ENCODE results near the gene TTC7B.

TTC7B gene

GRCh38 chr14:90699016-90699415 lies 117.2 kb downstream of the TTC7B start:
- no peak for DNase-seq

DNA sequence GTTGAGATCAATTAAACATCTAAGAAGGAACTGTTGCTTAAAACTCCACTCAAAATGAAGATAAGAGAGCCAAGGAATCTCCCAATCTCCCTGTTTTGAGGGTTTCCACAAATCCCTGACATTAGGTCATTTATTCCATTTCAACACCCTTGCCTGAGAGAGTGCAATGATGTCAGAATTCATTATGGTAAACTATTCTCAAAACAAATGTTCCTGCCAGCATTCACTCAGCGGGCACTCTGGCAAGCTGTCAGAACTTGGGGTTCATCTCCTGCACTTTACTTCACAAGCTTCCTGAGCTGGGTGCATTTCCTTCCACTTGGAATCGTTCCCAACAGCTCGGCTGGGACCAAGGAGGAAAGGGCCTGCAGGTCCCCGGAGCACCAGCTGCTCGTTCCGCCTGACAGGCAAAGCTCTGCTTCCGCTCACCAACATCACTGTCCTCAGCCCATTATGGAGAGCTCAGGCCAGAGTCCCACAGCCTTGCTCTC lies 117.8 kb downstream of the TTC7B start:
- no peak for DNase-seq

DNA sequence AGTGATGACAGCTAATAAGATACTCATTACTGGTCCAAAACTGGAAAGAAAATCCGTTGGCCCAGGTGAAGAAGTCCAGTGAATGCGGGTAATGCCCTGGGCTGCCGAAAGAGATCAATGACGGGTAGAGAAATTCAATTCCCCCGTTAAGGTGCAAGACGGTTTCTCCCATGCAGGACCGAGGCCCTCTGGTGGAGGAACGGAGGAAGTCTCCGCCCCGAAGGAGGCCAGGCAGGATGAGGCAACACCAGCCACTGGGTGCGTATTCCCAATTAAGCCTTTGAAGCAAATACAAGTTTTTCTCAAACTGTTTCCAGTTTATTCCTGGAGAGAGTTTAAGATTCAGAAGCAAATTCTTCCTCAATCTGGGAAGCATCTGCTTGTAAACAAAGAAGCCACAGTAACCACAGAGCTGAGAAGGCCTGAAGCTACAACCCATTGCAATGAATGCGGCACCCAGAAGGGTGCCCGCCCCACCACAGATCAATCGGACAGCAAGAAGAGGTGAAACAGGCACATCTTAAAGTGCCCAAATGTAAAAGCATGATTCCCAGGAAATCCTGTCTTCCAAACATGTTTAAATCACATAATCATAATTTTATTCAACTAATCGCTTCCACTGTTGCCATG lies 118.5 kb downstream of the TTC7B start:
- DNase-seq: peak; percentile 89

DNA sequence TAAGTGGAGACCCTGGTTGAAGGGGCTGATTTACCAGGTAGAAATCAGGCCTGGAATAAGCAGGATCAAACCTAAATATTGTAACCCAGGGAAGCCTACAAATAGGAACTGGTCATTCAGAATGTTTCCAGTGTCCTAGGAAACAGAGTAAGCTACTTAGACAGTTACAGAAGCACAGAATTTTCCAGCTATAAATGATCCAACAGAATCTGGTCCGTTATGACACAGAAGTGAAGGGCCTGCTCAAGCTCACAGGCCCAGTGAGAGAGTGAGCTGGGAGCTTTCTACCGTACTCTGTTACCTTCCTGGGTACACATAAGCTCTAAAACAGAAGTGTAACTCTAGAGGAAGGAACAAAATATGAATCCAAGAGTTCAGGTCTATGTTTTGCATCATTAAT lies 119.1 kb downstream of the TTC7B start:
- no peak for DNase-seq

GRCh38 chr14:90696720-90697119 lies 119.5 kb downstream of the TTC7B start:
- peak; percentile 9 for DNase-seq

- DNase-seq: peak; percentile 5
Observed at GRCh38 chr14:90695997-90696660, 120.1 kb downstream of the TTC7B start.

DNA sequence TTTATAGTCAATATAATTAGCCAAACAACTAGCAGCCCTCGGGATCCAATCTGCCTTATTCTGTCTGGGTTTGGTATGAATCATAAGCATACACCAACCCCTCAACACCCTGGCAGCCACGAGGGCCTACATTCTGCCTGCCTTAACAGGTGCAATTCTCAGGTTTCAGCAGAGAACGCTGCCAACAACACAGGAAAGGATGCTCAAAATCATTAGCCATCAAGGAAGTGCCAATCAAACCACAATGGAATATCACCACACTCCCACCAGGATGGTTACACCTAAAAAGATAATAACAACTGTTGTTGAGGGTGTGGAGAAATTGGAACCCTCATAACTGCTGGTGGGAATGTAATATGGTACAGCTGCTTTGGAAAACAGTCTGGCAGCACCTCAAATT lies 122.8 kb downstream of the TTC7B start:
- DNase-seq: no peak

DNA sequence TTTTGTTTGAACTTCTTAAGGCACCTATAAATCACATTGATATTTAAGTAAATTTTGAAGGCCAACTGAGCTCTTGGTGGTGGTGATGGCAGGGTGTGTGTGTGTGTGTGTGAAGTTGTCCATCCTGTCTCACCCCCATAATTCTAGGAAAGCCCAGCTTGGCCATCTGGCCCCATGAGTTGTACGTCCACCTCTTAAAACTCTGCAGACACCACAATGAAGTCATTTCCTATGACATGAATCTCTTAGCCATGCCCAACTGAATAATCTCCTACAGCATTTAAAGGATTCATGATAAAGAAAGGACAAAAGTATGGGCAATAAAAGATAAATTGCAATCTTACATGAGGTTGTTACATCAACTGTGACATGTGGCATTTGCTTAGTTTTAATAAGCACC lies 123.4 kb downstream of the TTC7B start:
- no peak for DNase-seq

DNA sequence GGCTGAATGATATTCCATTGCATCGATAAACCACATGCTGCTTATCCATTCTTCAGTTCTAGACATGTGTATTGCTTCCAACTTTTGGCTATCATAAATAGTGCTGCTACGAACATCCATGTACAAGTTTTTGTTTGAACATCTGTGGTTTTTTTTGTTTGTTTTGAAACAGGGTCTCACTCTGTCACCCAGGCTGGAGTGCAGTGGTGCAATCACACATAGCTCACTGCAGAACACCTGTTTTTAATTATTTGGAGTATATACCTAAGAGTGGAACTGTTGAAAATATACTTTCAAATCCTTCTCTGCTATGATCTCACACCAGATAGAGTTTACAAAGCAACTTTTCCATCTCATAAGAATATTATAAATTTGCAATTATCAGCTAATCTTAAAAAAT lies 124.2 kb downstream of the TTC7B start:
- no peak for DNase-seq

- DNase-seq: no peak
Observed at GRCh38 chr14:90691627-90692026, 124.6 kb downstream of the TTC7B start.

GRCh38 chr14:90687680-90688079 lies 128.6 kb downstream of the TTC7B start:
- DNase-seq: no peak

DNA sequence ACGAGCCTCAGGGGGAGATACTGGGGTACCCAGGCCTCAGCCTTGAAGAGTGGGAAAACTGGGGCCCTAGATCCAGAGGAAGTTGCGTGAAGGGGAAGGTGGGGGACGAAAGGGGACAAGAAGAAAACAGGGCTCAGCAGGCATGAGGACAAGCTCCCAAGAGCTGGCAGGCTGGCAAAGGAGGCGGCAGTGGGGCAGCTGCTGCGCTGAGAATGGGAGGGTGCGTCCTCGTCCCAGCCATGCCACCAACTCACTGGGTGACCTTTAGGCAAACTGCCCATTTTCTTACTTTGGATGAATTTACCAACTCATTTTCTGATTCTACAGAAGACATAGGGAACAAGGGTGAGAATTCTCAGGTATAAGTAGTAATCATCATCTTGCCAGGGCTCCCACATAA lies 133.6 kb downstream of the TTC7B start:
- DNase-seq: no peak

GRCh38 chr14:90681929-90682328 lies 134.3 kb downstream of the TTC7B start:
- no peak for DNase-seq

- DNase-seq: no peak
Observed at GRCh38 chr14:90678846-90679362, 137.3 kb downstream of the TTC7B start.

- no peak for DNase-seq
Observed at GRCh38 chr14:90678420-90678819, 137.8 kb downstream of the TTC7B start.

- DNase-seq: no peak
Observed at GRCh38 chr14:90677484-90678050, 138.7 kb downstream of the TTC7B start.

DNA sequence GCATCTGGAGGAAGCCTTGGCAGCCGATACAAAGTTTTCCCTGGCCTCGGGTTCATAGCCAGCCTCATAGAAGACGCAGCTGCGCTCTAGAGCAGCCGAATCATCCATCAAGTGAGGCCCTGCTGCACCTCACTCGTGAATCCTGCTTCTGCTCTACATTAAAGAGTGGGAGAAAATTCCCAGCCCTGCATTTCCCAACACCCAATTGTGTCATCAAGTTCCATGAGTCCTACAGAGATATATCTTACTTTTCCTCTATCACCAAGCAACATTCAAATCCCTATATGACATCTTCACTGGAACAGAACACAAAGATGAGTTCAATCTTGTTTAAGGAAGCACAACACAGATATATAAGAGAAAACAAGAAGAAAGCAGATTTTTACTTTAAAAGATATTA lies 139.3 kb downstream of the TTC7B start:
- no peak for DNase-seq

GRCh38 chr14:90676356-90676755 lies 139.9 kb downstream of the TTC7B start:
- no peak for DNase-seq

DNA sequence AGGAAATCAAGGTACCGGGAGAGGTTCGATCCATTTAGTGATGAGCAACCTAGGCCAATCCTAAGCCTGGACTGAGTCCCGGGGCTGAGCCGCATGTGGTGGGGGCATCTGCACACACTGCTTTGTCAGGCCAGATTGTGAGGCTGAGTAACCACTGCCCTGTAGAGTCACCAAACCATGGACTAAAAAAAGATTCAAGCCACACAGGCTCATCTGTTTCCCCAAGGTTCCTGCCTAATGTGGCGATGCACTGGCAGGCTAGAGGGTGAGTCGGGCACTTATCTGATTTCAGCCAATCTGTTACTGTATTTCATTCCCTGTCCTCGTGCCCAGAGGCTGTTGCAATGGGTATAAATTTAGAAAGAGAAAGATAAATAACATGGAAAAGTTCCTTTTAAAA lies 140.8 kb downstream of the TTC7B start:
- peak; percentile 21 for DNase-seq

DNA sequence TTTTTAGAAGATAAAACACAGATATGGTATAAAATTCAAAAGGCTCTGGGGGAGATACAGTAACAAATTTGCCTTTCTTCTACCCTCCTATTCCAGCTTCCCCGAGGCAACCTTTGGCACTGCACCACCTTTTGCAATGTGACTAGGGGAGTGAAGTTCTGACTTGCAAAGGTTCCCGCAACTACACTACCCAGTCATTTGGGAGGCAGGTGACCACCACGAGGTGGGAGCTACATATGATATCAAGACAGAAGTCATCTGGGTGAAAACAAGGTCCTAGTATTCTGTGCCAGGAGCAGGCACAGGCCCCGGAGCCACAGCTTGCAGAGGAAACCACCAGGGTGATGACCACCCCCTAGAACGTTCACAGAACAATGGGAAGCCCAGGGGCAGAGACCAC lies 141.5 kb downstream of the TTC7B start:
- DNase-seq: no peak

DNA sequence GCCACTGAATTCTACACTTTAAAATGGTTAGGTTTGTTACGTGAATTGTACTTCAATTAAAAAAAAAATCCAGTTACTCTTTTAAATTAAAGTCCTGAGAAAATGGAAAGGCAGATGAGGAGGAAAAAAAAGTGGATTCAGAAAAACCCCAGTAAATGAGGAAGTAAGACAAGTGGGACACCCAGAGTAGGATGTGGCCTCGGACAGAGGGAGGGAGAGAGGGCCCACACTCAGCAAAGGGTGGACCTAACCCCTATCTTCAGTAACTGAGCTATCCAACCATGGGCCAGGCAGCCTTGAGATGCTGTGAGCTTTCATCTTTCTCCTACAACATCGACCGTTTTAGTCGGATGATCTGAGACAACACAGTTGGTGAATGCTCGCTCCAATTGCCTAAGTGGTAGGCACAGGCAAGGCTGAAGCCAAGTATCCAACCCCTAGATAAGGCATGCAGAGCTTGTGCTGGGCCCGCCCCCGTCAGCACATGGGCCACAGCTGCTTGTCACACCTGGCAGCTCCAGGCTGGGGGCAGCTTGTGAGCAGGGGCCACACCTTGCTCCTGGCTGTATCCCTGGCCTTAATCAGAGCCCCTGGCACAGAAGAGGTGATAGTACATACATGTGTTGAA lies 142.1 kb downstream of the TTC7B start:
- DNase-seq: peak; percentile 13

DNA sequence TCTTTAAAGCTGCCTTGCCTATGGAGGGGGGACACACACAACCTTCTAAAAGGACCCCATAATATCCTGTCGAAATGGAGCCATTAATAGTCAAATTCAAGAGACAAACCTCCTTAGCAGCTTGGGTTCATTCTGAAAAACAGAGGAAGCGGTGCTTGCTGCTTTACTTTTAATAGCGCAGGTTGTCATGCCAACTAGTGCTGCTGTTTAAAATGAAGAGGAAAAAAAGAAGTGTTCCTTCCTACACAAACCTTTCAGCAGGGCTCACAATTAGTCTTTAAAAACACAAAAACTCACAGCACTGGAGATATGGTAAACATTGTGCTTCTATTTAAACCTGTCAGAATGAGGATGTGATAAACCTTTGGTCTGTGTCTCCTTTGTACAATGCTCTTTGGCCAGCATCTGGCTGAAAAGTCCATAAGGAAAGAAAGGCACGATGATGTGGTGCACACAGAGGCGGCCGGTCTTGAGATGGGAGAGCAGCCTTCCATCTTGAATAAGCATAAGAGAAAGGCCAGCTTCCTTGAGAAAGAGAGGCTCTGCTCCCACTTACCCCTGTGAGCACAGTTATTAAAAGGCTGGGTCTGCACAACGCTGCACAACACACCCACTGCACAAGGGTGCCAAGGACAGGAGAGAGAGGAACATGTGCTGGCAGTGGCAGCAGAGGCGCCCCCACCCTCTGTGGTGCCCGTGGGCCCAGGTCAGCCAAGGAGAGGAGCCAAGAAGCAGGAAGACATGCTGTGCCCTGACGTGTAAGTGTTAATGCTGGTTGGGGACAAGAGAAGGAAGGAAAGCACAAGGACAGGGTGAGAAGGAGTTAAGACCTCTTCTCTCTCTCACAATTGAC lies 144.6 kb downstream of the TTC7B start:
- DNase-seq: no peak

GRCh38 chr14:90669731-90670130 lies 146.5 kb downstream of the TTC7B start:
- DNase-seq: no peak
